HEK293 (cell line): ENCODE data around the gene ZNF582.

Source experiments
- GLIS1 ChIP-seq: fragments of 450-650 bp; formaldehyde crosslinking; IDR thresholded peaks from 2 replicates; pipeline ENCODE4 v1.5.1; 2016; ENCODE audit warnings: missing biosample characterization, missing genetic modification characterization
- GLIS2 ChIP-seq: fragments of 450-650 bp; formaldehyde crosslinking; IDR thresholded peaks from 2 replicates; pipeline ENCODE4 v1.5.1; 2016; ENCODE audit warnings: missing biosample characterization, missing genetic modification characterization
- HOXA7 ChIP-seq: sonication (generic); formaldehyde crosslinking; IDR thresholded peaks from 2 replicates; pipeline ENCODE4 v1.8.1; 2022; ENCODE audit warnings: missing genetic modification reagents, borderline replicate concordance
- IKZF3 ChIP-seq: fragments of 450-650 bp; IDR thresholded peaks from 2 replicates; pipeline ENCODE4 v1.5.0; 2018; ENCODE audit warnings: missing biosample characterization, mild to moderate bottlenecking, missing genetic modification characterization, moderate library complexity
- KLF16 ChIP-seq: fragments of 450-650 bp; formaldehyde crosslinking; IDR thresholded peaks from 2 replicates; pipeline ENCODE4 v1.5.1; 2017; ENCODE audit warnings: missing biosample characterization, missing genetic modification characterization
- REPIN1 ChIP-seq: fragments of 450-650 bp; formaldehyde crosslinking; IDR thresholded peaks from 2 replicates; pipeline ENCODE4 v1.5.1; 2017; ENCODE audit warnings: missing biosample characterization, missing genetic modification characterization, low read depth
- SP7 ChIP-seq: fragments of 450-650 bp; formaldehyde crosslinking; IDR thresholded peaks from 2 replicates; pipeline ENCODE4 v1.5.1; 2016; ENCODE audit warnings: missing biosample characterization, missing genetic modification characterization
- TCF7L2 ChIP-seq: IDR thresholded peaks from 2 replicates; pipeline ENCODE4 v1.6.1; 2011; ENCODE audit warnings: low read depth, mild to moderate bottlenecking, inconsistent platforms, low read length, moderate library complexity, borderline replicate concordance
- ZBTB20 ChIP-seq: fragments of 450-650 bp; formaldehyde crosslinking; IDR thresholded peaks from 2 replicates; pipeline ENCODE4 v1.5.1; 2016; ENCODE audit warnings: missing biosample characterization, missing genetic modification characterization
- ZBTB21 ChIP-seq: fragments of 450-650 bp; formaldehyde crosslinking; IDR thresholded peaks from 2 replicates; pipeline ENCODE4 v1.5.1; 2017; ENCODE audit warnings: missing biosample characterization, missing genetic modification characterization
- ZNF112 ChIP-seq: fragments of 450-650 bp; formaldehyde crosslinking; IDR thresholded peaks from 2 replicates; pipeline ENCODE4 v1.5.0; 2017; ENCODE audit warnings: missing biosample characterization, missing genetic modification characterization
- ZNF175 ChIP-seq: fragments of 450-650 bp; formaldehyde crosslinking; IDR thresholded peaks from 2 replicates; pipeline ENCODE4 v1.5.1; 2016; ENCODE audit warnings: missing biosample characterization, missing genetic modification characterization
- ZNF2 ChIP-seq: fragments of 450-650 bp; formaldehyde crosslinking; IDR thresholded peaks from 2 replicates; pipeline ENCODE4 v1.5.1; 2016; ENCODE audit warnings: missing biosample characterization, missing genetic modification characterization
- ZNF266 ChIP-seq: fragments of 450-650 bp; formaldehyde crosslinking; IDR thresholded peaks from 2 replicates; pipeline ENCODE4 v1.5.1; 2016; ENCODE audit warnings: missing biosample characterization, missing genetic modification characterization, low read depth
- ZNF274 ChIP-seq, 2 experiments: fragments of 200-500 bp in 1 of 2; fragments of 450-650 bp in 1 of 2; sonication (Bioruptor generic) in 1 of 2; formaldehyde crosslinking in 1 of 2; IDR thresholded peaks; 2 replicates each; pipeline versions ENCODE4 v1.5.1 to v1.6.1; 2014 to 2016; ENCODE audit warnings: borderline replicate concordance in 1 of 2, inconsistent platforms in 1 of 2, low read length in 1 of 2, missing biosample characterization in 1 of 2, missing genetic modification characterization in 1 of 2
- ZNF37A ChIP-seq: fragments of 450-650 bp; IDR thresholded peaks from 2 replicates; pipeline ENCODE4 v1.5.1; 2018; ENCODE audit warnings: missing biosample characterization, missing genetic modification characterization
- ZNF423 ChIP-seq: fragments of 450-650 bp; formaldehyde crosslinking; IDR thresholded peaks from 2 replicates; pipeline ENCODE4 v1.5.1; 2016; ENCODE audit warnings: missing biosample characterization, missing genetic modification characterization
- ZNF426 ChIP-seq: fragments of 450-650 bp; formaldehyde crosslinking; IDR thresholded peaks from 2 replicates; pipeline ENCODE4 v1.5.1; 2017; ENCODE audit warnings: missing biosample characterization, missing genetic modification characterization, mild to moderate bottlenecking, inconsistent platforms, moderate library complexity
- ZNF514 ChIP-seq: fragments of 450-650 bp; formaldehyde crosslinking; IDR thresholded peaks from 2 replicates; pipeline ENCODE4 v1.5.1; 2016; ENCODE audit warnings: missing biosample characterization, missing genetic modification characterization
- ZNF544 ChIP-seq: fragments of 450-650 bp; formaldehyde crosslinking; IDR thresholded peaks from 2 replicates; pipeline ENCODE4 v1.5.0; 2017; ENCODE audit warnings: missing biosample characterization, missing genetic modification characterization
- ZNF560 ChIP-seq: fragments of 450-650 bp; formaldehyde crosslinking; IDR thresholded peaks from 2 replicates; pipeline ENCODE4 v1.5.1; 2017; ENCODE audit warnings: missing biosample characterization, missing genetic modification characterization, borderline replicate concordance
- ZNF561 ChIP-seq: fragments of 450-650 bp; IDR thresholded peaks from 2 replicates; pipeline ENCODE4 v1.5.1; 2018; ENCODE audit warnings: missing biosample characterization, missing genetic modification characterization, borderline replicate concordance
- ZNF596 ChIP-seq: fragments of 450-650 bp; IDR thresholded peaks from 2 replicates; pipeline ENCODE4 v1.5.0; 2018; ENCODE audit warnings: missing biosample characterization, mild to moderate bottlenecking, missing genetic modification characterization, moderate library complexity
- ZNF654 ChIP-seq: fragments of 450-650 bp; formaldehyde crosslinking; IDR thresholded peaks from 2 replicates; pipeline ENCODE4 v1.5.1; 2016; ENCODE audit warnings: low read depth, missing biosample characterization, missing genetic modification characterization
- ZNF701 ChIP-seq: fragments of 450-650 bp; formaldehyde crosslinking; IDR thresholded peaks from 2 replicates; pipeline ENCODE4 v1.5.1; 2016; ENCODE audit warnings: missing biosample characterization, missing genetic modification characterization
- ZNF76 ChIP-seq: fragments of 450-650 bp; formaldehyde crosslinking; IDR thresholded peaks from 2 replicates; pipeline ENCODE4; 2016; ENCODE audit warnings: low read depth, missing biosample characterization, missing genetic modification characterization, borderline replicate concordance
- ZNF768 ChIP-seq: fragments of 450-650 bp; formaldehyde crosslinking; IDR thresholded peaks from 2 replicates; pipeline ENCODE4 v1.5.1; 2018; ENCODE audit warnings: missing biosample characterization, mild to moderate bottlenecking, missing genetic modification characterization
- ZNF843 ChIP-seq: fragments of 450-650 bp; formaldehyde crosslinking; IDR thresholded peaks from 2 replicates; pipeline ENCODE4 v1.5.1; 2016; ENCODE audit warnings: missing biosample characterization, missing genetic modification characterization
- TF ChIP-seq, protein P1 (sequence below): fragments of 450-650 bp; formaldehyde crosslinking; IDR thresholded peaks from 2 replicates; pipeline ENCODE4 v1.5.1; 2017; ENCODE audit warnings: missing biosample characterization, missing genetic modification characterization
- TF ChIP-seq, protein P2 (sequence below): fragments of 450-650 bp; formaldehyde crosslinking; IDR thresholded peaks from 2 replicates; pipeline ENCODE4 v1.5.1; 2016; ENCODE audit warnings: missing biosample characterization, missing genetic modification characterization
- TF ChIP-seq, protein P3 (sequence below): fragments of 450-650 bp; formaldehyde crosslinking; IDR thresholded peaks from 2 replicates; pipeline ENCODE4 v1.5.1; 2017; ENCODE audit warnings: missing biosample characterization, mild to moderate bottlenecking, missing genetic modification characterization, moderate library complexity
- TF ChIP-seq, protein P4 (sequence below): fragments of 450-650 bp; formaldehyde crosslinking; IDR thresholded peaks from 2 replicates; pipeline ENCODE4 v1.5.1; 2017; ENCODE audit warnings: missing biosample characterization, missing genetic modification characterization
- TF ChIP-seq, protein P5 (sequence below): fragments of 450-650 bp; formaldehyde crosslinking; IDR thresholded peaks from 2 replicates; pipeline ENCODE4 v1.5.1; 2017; ENCODE audit warnings: missing biosample characterization, missing genetic modification characterization

The ZNF582 gene

DNA sequence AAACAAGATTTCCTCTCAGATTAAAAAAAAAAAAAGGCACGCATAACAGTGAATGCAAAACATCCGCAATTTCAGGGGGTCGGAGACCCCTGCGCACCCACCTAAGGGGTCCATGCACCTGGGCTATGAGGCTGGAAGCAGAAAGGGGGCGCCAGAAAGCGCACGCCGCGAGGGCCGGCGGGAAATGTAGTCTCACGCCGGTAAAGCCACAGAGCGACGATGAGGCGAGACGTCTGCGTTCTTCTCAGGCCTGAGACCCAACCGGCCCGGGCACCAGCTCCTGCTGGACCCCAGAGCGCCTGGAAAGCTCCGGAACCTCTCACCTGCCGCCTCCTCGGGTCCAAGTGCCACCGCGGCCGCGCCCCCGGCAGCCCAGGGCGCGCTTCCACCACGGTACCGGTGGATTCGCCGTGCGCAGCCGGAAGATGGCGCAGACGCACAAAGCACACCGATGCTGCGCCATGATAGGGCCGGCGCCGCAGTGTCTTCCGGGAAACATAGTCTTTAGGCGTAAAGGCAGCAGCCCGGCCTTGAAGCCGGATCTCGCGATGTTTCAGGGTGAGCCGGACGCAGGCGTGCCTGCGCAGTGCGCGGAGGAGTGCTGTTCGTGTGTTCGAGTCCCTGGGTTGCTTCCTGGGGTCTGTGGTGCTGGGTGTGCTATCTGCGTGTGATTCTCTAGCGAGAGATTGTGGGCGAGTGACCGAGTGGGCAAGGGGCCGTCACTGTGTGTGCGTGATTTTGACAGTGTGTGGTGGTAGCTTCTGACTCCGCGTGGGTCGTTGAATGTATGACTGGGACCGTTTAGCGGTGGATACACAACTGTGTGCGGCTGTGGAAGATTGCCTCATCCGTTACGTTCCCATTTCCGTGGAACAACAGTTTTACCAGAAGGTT, at the start of gene ZNF582 (continued):
- TF ChIP-seq, protein P1, sequence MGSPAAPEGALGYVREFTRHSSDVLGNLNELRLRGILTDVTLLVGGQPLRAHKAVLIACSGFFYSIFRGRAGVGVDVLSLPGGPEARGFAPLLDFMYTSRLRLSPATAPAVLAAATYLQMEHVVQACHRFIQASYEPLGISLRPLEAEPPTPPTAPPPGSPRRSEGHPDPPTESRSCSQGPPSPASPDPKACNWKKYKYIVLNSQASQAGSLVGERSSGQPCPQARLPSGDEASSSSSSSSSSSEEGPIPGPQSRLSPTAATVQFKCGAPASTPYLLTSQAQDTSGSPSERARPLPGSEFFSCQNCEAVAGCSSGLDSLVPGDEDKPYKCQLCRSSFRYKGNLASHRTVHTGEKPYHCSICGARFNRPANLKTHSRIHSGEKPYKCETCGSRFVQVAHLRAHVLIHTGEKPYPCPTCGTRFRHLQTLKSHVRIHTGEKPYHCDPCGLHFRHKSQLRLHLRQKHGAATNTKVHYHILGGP (tag by site-specific recombination) = no peak
- TF ChIP-seq ZNF596 = no peak
- peak; percentile 47; the same call in 1 of the 2 replicates for TF ChIP-seq ZNF843
- no peak for TF ChIP-seq ZNF426
- TF ChIP-seq GLIS2 (tag by site-specific recombination) = peak; percentile 80
- TF ChIP-seq ZNF654 (tag by site-specific recombination) = 0 out of 2 replicates have a peak, but pooled peaks have one; percentile 11
- TF ChIP-seq KLF16 (tag by site-specific recombination) = peak; percentile 71; the same call in 1 of the 2 replicates
- no peak for TF ChIP-seq ZNF266 (tag by site-specific recombination)
- TF ChIP-seq ZNF514 (tag by site-specific recombination) = no peak
- no peak for TF ChIP-seq ZNF112 (tag by site-specific recombination)
- TF ChIP-seq TCF7L2 = no peak
- TF ChIP-seq, protein P2, sequence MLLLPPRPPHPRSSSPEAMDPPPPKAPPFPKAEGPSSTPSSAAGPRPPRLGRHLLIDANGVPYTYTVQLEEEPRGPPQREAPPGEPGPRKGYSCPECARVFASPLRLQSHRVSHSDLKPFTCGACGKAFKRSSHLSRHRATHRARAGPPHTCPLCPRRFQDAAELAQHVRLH (tag by site-specific recombination) = peak; percentile 94
- no peak for TF ChIP-seq ZBTB21 (tag by site-specific recombination)
- no peak for TF ChIP-seq ZNF768 (tag by site-specific recombination)
- no peak for TF ChIP-seq ZNF701
- no peak for TF ChIP-seq ZNF423 (tag by site-specific recombination)
- TF ChIP-seq ZNF76 (tag by site-specific recombination) = peak; percentile 92
- peak; percentile 85 for TF ChIP-seq ZNF2
- TF ChIP-seq, protein P3, sequence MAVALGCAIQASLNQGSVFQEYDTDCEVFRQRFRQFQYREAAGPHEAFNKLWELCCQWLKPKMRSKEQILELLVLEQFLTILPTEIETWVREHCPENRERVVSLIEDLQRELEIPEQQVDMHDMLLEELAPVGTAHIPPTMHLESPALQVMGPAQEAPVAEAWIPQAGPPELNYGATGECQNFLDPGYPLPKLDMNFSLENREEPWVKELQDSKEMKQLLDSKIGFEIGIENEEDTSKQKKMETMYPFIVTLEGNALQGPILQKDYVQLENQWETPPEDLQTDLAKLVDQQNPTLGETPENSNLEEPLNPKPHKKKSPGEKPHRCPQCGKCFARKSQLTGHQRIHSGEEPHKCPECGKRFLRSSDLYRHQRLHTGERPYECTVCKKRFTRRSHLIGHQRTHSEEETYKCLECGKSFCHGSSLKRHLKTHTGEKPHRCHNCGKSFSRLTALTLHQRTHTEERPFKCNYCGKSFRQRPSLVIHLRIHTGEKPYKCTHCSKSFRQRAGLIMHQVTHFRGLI (tag by site-specific recombination) = no peak
- no peak for TF ChIP-seq ZNF274 (IDR thresholded peaks at IDR 0.05; ENCODE audit: low read length)
- TF ChIP-seq ZNF274 (tag by site-specific recombination; IDR thresholded peaks at IDR 0.05; ENCODE audit: borderline replicate concordance) = no peak; the same call in 1 of the 2 replicates
- TF ChIP-seq ZNF560 (tag by site-specific recombination) = no peak
- TF ChIP-seq ZBTB20 (tag by site-specific recombination) = peak; percentile 96
- no peak for TF ChIP-seq ZNF544 (tag by site-specific recombination)
- TF ChIP-seq HOXA7 (CRISPR knock-in tag) = no peak
- TF ChIP-seq ZNF175 = no peak
- peak; percentile 15; the same call in 1 of the 2 replicates for TF ChIP-seq GLIS1
- no peak for TF ChIP-seq ZNF37A (tag by site-specific recombination)
- TF ChIP-seq, protein P4, sequence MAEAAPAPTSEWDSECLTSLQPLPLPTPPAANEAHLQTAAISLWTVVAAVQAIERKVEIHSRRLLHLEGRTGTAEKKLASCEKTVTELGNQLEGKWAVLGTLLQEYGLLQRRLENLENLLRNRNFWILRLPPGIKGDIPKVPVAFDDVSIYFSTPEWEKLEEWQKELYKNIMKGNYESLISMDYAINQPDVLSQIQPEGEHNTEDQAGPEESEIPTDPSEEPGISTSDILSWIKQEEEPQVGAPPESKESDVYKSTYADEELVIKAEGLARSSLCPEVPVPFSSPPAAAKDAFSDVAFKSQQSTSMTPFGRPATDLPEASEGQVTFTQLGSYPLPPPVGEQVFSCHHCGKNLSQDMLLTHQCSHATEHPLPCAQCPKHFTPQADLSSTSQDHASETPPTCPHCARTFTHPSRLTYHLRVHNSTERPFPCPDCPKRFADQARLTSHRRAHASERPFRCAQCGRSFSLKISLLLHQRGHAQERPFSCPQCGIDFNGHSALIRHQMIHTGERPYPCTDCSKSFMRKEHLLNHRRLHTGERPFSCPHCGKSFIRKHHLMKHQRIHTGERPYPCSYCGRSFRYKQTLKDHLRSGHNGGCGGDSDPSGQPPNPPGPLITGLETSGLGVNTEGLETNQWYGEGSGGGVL (tag by site-specific recombination) = no peak
- no peak for TF ChIP-seq IKZF3 (tag by site-specific recombination)
- TF ChIP-seq SP7 (tag by site-specific recombination) = peak; percentile 61
- no peak for TF ChIP-seq REPIN1 (tag by site-specific recombination)
- TF ChIP-seq, protein P5, sequence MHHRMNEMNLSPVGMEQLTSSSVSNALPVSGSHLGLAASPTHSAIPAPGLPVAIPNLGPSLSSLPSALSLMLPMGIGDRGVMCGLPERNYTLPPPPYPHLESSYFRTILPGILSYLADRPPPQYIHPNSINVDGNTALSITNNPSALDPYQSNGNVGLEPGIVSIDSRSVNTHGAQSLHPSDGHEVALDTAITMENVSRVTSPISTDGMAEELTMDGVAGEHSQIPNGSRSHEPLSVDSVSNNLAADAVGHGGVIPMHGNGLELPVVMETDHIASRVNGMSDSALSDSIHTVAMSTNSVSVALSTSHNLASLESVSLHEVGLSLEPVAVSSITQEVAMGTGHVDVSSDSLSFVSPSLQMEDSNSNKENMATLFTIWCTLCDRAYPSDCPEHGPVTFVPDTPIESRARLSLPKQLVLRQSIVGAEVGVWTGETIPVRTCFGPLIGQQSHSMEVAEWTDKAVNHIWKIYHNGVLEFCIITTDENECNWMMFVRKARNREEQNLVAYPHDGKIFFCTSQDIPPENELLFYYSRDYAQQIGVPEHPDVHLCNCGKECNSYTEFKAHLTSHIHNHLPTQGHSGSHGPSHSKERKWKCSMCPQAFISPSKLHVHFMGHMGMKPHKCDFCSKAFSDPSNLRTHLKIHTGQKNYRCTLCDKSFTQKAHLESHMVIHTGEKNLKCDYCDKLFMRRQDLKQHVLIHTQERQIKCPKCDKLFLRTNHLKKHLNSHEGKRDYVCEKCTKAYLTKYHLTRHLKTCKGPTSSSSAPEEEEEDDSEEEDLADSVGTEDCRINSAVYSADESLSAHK (tag by site-specific recombination) = no peak; the same call in 1 of the 2 replicates
- peak; percentile 24; the same call in 1 of the 2 replicates for TF ChIP-seq ZNF561 (tag by site-specific recombination)
